Tibial nerve (tissue), 4 donors: ENCODE data around the gene FBXO15. TPM values are rescaled to one million over a fixed set of nuclear protein-coding genes. Genes with fewer than 3 reads are reported as not detected.

Source experiments
- DNase-seq, 2 donors: peaks; one replicate each; pipeline ENCODE4 v3.0.0-alpha.2; 2019; ENCODE audit warnings: low spot score in 2 of 2
- H3K27ac ChIP-seq, 4 donors: fragments of 200-600 bp; sonication (generic) in 3 of 4; one replicate each; pipeline ENCODE4 v1.5.1; 2017 to 2019; ENCODE audit warnings: mild to moderate bottlenecking in 1 of 4
- H3K27me3 ChIP-seq, 2 donors: fragments of 200-600 bp; sonication (generic) in 1 of 2; one replicate each; pipeline versions ENCODE4 v1.5.1 to v1.6.0; 2017 to 2019
- H3K36me3 ChIP-seq, 3 donors: fragments of 200-600 bp; sonication (generic); one replicate each; pipeline ENCODE4 v1.5.1; 2018 to 2019
- H3K4me1 ChIP-seq, 4 donors: fragments of 200-600 bp; sonication (generic) in 3 of 4; one replicate each; pipeline ENCODE4 v1.5.1; 2017 to 2019
- H3K4me3 ChIP-seq, 4 donors: fragments of 200-600 bp; sonication (generic) in 3 of 4; one replicate each; pipeline ENCODE4 v1.5.1; 2017 to 2019; ENCODE audit warnings: mild to moderate bottlenecking in 1 of 4, moderate library complexity in 1 of 4
- H3K9me3 ChIP-seq, 4 donors: fragments of 200-600 bp; sonication (generic) in 3 of 4; one replicate each; pipeline ENCODE4 v1.5.1; 2017 to 2019
- CTCF ChIP-seq, 5 experiments: fragments of 200-600 bp in 3 of 5; fragments of 450-650 bp in 2 of 5; sonication (generic) in 3 of 5; IDR thresholded peaks; one replicate each; pipeline ENCODE4 v1.5.1; 2016 to 2019; ENCODE audit warnings: antibody characterized with exemption in 5 of 5, mild to moderate bottlenecking in 3 of 5, moderate library complexity in 2 of 5
- EP300 ChIP-seq, 2 donors: sonication (generic); formaldehyde crosslinking; IDR thresholded peaks; one replicate each; pipeline ENCODE4 v1.6.1; 2017; ENCODE audit warnings: antibody characterized with exemption in 2 of 2, mild to moderate bottlenecking in 1 of 2
- POLR2A ChIP-seq, 2 donors: fragments of 450-650 bp; IDR thresholded peaks; one replicate each; pipeline ENCODE4 v1.6.1; 2017; ENCODE audit warnings: antibody characterized with exemption in 2 of 2, mild to moderate bottlenecking in 2 of 2, moderate library complexity in 2 of 2
- WGBS, 2 donors: methylation state at CpG; one replicate each; pipeline ENCODE4 v1.1.5; 2018; 5-methylcytosine and 5-hydroxymethylcytosine counted together
- total RNA-seq, 4 donors: library from RNA; depleted of rRNA; stranded (reverse); fragments of >200 nt; gene quantifications; one replicate each; pipeline ENCODE4 v1.1.0, GENCODE V29; 2016

Gene FBXO15
- total RNA-seq, 4 donors from 2014 or later: 1.0 to 4.4 (median 1.4) TPM

- WGBS, 2 donors: 92 to 94% methylated on average over 6 of the region's 6 CpGs
Observed at GRCh38 chr18:74123200-74123599, 24.4 kb downstream of the FBXO15 start.

GRCh38 chr18:74116633-74117554 is 30.7 kb downstream of the FBXO15 start:
- Histone ChIP-seq H3K9me3 (peaks cover 0 to 15% (median 0%) of the 10 kb centered on the region in 4 donors), H3K36me3 (no peaks in the 10 kb centered on the region), H3K4me3 (no peak overlapping the region), H3K4me1 (no peaks in the 10 kb centered on the region), H3K27me3 (no peaks in the 10 kb centered on the region), H3K27ac (no peak overlapping the region)
- DNase-seq: peak in 1 of 2 donors; percentile 42
- TF ChIP-seq CTCF (IDR thresholded peaks at IDR 0.05) (peak; percentile 30 to 46 (median 43)), POLR2A (IDR thresholded peaks at IDR 0.05) (no peak)
- WGBS, 2 donors: 27 to 35% methylated on average over 9 of the region's 9 CpGs

More at GRCh38 chr18:74123200-74123599, 24.4 kb downstream of the FBXO15 start:
- H3K9me3 ChIP-seq: no peaks in the 10 kb centered on the region
- TF ChIP-seq EP300 (IDR thresholded peaks at IDR 0.05) (no peak), POLR2A (IDR thresholded peaks at IDR 0.05) (no peak), CTCF (IDR thresholded peaks at IDR 0.05) (no peak)
- no peaks in the 10 kb centered on the region for H3K4me1 ChIP-seq
- H3K4me3 ChIP-seq: no peak overlapping the region
- no peak overlapping the region for H3K27ac ChIP-seq
- H3K36me3 ChIP-seq: no peaks in the 10 kb centered on the region
- DNase-seq: no peak
- H3K27me3 ChIP-seq: no peaks in the 10 kb centered on the region

DNA sequence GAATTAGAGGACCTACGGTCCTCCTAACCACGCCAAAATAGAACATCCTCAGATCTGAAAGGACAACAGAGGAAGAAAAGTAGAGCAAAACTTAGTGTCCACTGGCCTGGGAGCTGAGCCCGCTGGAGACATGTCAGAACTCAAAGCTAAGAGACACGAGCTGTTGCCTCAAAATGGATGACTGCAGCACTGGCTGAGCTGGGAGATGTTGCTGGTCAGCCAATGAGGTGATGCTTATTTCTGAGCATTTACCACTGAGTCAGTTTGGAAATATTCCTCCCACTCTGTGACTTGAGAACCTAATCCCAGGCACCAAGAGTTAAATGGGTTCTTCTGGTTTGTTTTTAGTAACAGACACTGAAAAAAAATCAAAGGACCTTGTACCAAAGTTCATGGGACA is 32.6 kb downstream of the FBXO15 start:
- no peak overlapping the region for H3K27ac ChIP-seq
- no peaks in the 10 kb centered on the region for H3K36me3 ChIP-seq
- TF ChIP-seq EP300 (IDR thresholded peaks at IDR 0.05) (no peak), POLR2A (IDR thresholded peaks at IDR 0.05) (no peak), CTCF (IDR thresholded peaks at IDR 0.05) (no peak)
- 60 to 67% methylated on average over 4 of the region's 4 CpGs for WGBS, 2 donors
- H3K27me3 ChIP-seq: no peaks in the 10 kb centered on the region
- no peaks in the 10 kb centered on the region for H3K4me1 ChIP-seq
- no peak overlapping the region for H3K4me3 ChIP-seq
- H3K9me3 ChIP-seq: peaks cover 0 to 16% (median 0%) of the 10 kb centered on the region in 4 donors
- no peak for DNase-seq

GRCh38 chr18:74114116-74114515 is 33.5 kb downstream of the FBXO15 start:
- H3K9me3 ChIP-seq: peaks cover 0 to 17% (median 0%) of the 10 kb centered on the region in 4 donors
- no peak overlapping the region for H3K27ac ChIP-seq
- H3K4me1 ChIP-seq: no peaks in the 10 kb centered on the region

More at GRCh38 chr18:74114116-74114515, 33.5 kb downstream of the FBXO15 start:
- Histone ChIP-seq H3K27me3 (no peaks in the 10 kb centered on the region), H3K36me3 (no peaks in the 10 kb centered on the region), H3K4me3 (no peak overlapping the region)
- 44% methylated on average over 1 of the region's 1 CpG for WGBS, 2 donors
- DNase-seq: no peak
- no peak for TF ChIP-seq CTCF (IDR thresholded peaks at IDR 0.05)
- TF ChIP-seq POLR2A (IDR thresholded peaks at IDR 0.05): no peak
- TF ChIP-seq EP300 (IDR thresholded peaks at IDR 0.05): no peak
